H1 (cell line): ENCODE data around the gene PMEPA1. TPM values are rescaled to one million over a fixed set of nuclear protein-coding genes. Genes with fewer than 3 reads are reported as not detected.

Experiments
- CTCF ChIA-PET: fragments of 300-600 bp; sonication (Branson Sonifier 250); formaldehyde crosslinking; loops from one replicate; lab custom pipeline; 2021; ENCODE audit not compliant: partially characterized antibody; lab: Charles Lee
- POLR2A ChIA-PET: fragments of 300-600 bp; sonication (Branson Sonifier 250); formaldehyde crosslinking; loops from one replicate; lab custom pipeline; 2021; ENCODE audit warnings: inconsistent platforms; ENCODE audit not compliant: partially characterized antibody; lab: Charles Lee
- DNase-seq, 2 experiments: peaks; one replicate each; pipeline versions ENCODE4 v3.0.0 to v3.0.0-alpha.2; 2010 to 2022; ENCODE audit warnings: low spot score in 2 of 2, low read depth in 1 of 2, mixed read lengths in 1 of 2
- FAIRE-seq: peaks from 2 replicates; lab custom pipeline; 2011; peaks lifted over from hg19 to GRCh38; lab: Jason Lieb, UNC
- H2AFZ ChIP-seq: 2 replicates; pipeline ENCODE4 v1.8.1; 2012; ENCODE audit warnings: low read length, inconsistent platforms
- H2AK5ac ChIP-seq: 2 replicates; pipeline ENCODE4 v1.6.1; 2013; ENCODE audit warnings: low read depth, low read length
- H2BK120ac ChIP-seq: replicated peaks from 2 replicates; pipeline ENCODE3; 2013; ENCODE audit warnings: low read depth, low read length, inconsistent platforms
- H2BK12ac ChIP-seq: 2 replicates; pipeline ENCODE4 v1.6.1; 2013; ENCODE audit warnings: low read depth, low read length
- H2BK15ac ChIP-seq: 2 replicates; pipeline ENCODE4 v1.6.1; 2013; ENCODE audit warnings: low read length
- H2BK20ac ChIP-seq: 2 replicates; pipeline ENCODE4 v1.6.1; 2013; ENCODE audit warnings: low read length
- H2BK5ac ChIP-seq: 2 replicates; pipeline ENCODE4 v1.6.1; 2013; ENCODE audit warnings: low read depth, low read length
- H3K14ac ChIP-seq: 2 replicates; pipeline ENCODE4 v1.6.1; 2013; ENCODE audit warnings: inconsistent platforms; ENCODE audit not compliant: insufficient read length
- H3K18ac ChIP-seq: 2 replicates; pipeline ENCODE4 v1.6.1; 2013; ENCODE audit warnings: low read length; ENCODE audit errors: extremely low read depth
- H3K23ac ChIP-seq: 2 replicates; pipeline ENCODE4 v1.6.1; 2013; ENCODE audit warnings: inconsistent platforms; ENCODE audit not compliant: insufficient read length
- H3K23me2 ChIP-seq: 2 replicates; pipeline ENCODE4 v1.6.1; 2013; ENCODE audit warnings: low read depth, low read length
- H3K27ac ChIP-seq: 2 replicates; pipeline ENCODE4 v1.6.1; 2011; ENCODE audit warnings: low read depth, low read length, inconsistent platforms
- H3K27me3 ChIP-seq, 4 experiments: replicated peaks in 1 of 4; 1 replicate in 1 of 4; 2 replicates in 3 of 4; pipeline versions ENCODE4 v1.6.1 to v1.8.1; 2011 to 2013; ENCODE audit warnings: low read length in 3 of 4, mild to moderate bottlenecking in 3 of 4, inconsistent platforms in 2 of 4, mixed read lengths in 2 of 4, moderate library complexity in 1 of 4; ENCODE audit not compliant: control insufficient read depth in 3 of 4, insufficient read depth in 3 of 4; ENCODE audit errors: extremely low read depth in 1 of 4
- H3K36me3 ChIP-seq, 4 experiments: 2 replicates each; pipeline versions ENCODE4 v1.6.1 to v1.8.1; 2011 to 2013; ENCODE audit warnings: mild to moderate bottlenecking in 4 of 4, low read length in 3 of 4, moderate library complexity in 2 of 4, control low read depth in 1 of 4, inconsistent platforms in 1 of 4; ENCODE audit not compliant: insufficient read depth in 4 of 4, control insufficient read depth in 2 of 4
- H3K4ac ChIP-seq: replicated peaks from 2 replicates; pipeline ENCODE3; 2013; ENCODE audit warnings: low read length, low read depth, mixed read lengths, inconsistent platforms; ENCODE audit not compliant: insufficient read length
- H3K4me1 ChIP-seq, 4 experiments: replicated peaks in 1 of 4; 1 replicate in 1 of 4; 2 replicates in 3 of 4; pipeline versions ENCODE4 v1.6.1 to v1.8.1; 2011 to 2013; ENCODE audit warnings: low read length in 3 of 4, inconsistent platforms in 2 of 4, mixed read lengths in 1 of 4; ENCODE audit not compliant: insufficient read depth in 4 of 4, control insufficient read depth in 3 of 4
- H3K4me2 ChIP-seq, 2 experiments: 2 replicates each; pipeline versions ENCODE4 v1.6.1 to v1.8.1; 2011 to 2013; ENCODE audit warnings: low read depth in 2 of 2, low read length in 2 of 2, control low read depth in 1 of 2, inconsistent platforms in 1 of 2, mild to moderate bottlenecking in 1 of 2; ENCODE audit not compliant: insufficient read depth in 1 of 2
- H3K4me3 ChIP-seq, 4 experiments: fragments of 200-600, 300-600 bp in 1 of 4; sonication (generic), shearing (Covaris generic), sonication (Bioruptor Twin) in 1 of 4; 2 replicates each; pipeline versions ENCODE4 v1.5.1 to v1.8.1; 2011 to 2016; ENCODE audit warnings: low read length in 4 of 4, low read depth in 3 of 4, control low read depth in 2 of 4, inconsistent platforms in 2 of 4, mild to moderate bottlenecking in 2 of 4, mixed read lengths in 1 of 4, moderate library complexity in 1 of 4; ENCODE audit not compliant: insufficient read depth in 2 of 4; ENCODE audit errors: extremely low read depth in 1 of 4
- H3K56ac ChIP-seq: replicated peaks from 2 replicates; pipeline ENCODE3; 2013; ENCODE audit warnings: low read depth, mild to moderate bottlenecking, mixed read lengths, low read length, inconsistent platforms; ENCODE audit not compliant: insufficient read length
- H3K79me1 ChIP-seq: 2 replicates; pipeline ENCODE4 v1.6.1; 2013; ENCODE audit warnings: low read depth, low read length, control low read depth
- H3K79me2 ChIP-seq, 2 experiments: 2 replicates each; pipeline versions ENCODE4 v1.6.1 to v1.8.1; 2012 to 2013; ENCODE audit warnings: low read length in 2 of 2, mild to moderate bottlenecking in 2 of 2, inconsistent platforms in 1 of 2; ENCODE audit not compliant: insufficient read depth in 2 of 2, control insufficient read depth in 1 of 2
- H3K9ac ChIP-seq, 4 experiments: replicated peaks in 1 of 4; 1 replicate in 1 of 4; 2 replicates in 3 of 4; pipeline versions ENCODE4 v1.6.1 to v1.8.1; 2011 to 2013; ENCODE audit warnings: low read depth in 3 of 4, low read length in 3 of 4, control low read depth in 2 of 4, mild to moderate bottlenecking in 2 of 4, moderate library complexity in 2 of 4, inconsistent platforms in 1 of 4; ENCODE audit errors: extremely low read depth in 1 of 4
- H3K9me3 ChIP-seq, 2 experiments: 2 replicates each; pipeline versions ENCODE4 v1.6.1 to v1.8.1; 2012 to 2013; ENCODE audit warnings: mild to moderate bottlenecking in 2 of 2, moderate library complexity in 2 of 2, control low read depth in 1 of 2, inconsistent platforms in 1 of 2, low read depth in 1 of 2, low read length in 1 of 2, mixed read lengths in 1 of 2; ENCODE audit not compliant: insufficient read depth in 2 of 2
- H4K20me1 ChIP-seq, 2 experiments: replicated peaks in 1 of 2; 2 replicates each; pipeline versions ENCODE3 to v1.8.1; 2011 to 2013; ENCODE audit warnings: inconsistent platforms in 2 of 2, low read length in 2 of 2, mild to moderate bottlenecking in 1 of 2; ENCODE audit not compliant: insufficient read depth in 2 of 2, control insufficient read depth in 1 of 2
- H4K5ac ChIP-seq: 2 replicates; pipeline ENCODE4 v1.6.1; 2013; ENCODE audit warnings: low read length, low read depth, mixed read lengths, inconsistent platforms; ENCODE audit not compliant: insufficient read length
- H4K8ac ChIP-seq: 2 replicates; pipeline ENCODE4 v1.8.0; 2013; ENCODE audit warnings: mild to moderate bottlenecking, moderate library complexity, low read length, inconsistent platforms; ENCODE audit not compliant: insufficient read depth; ENCODE audit errors: extremely low read depth
- H4K91ac ChIP-seq: replicated peaks from 2 replicates; pipeline ENCODE3; 2013; ENCODE audit warnings: low read length, mixed read lengths, inconsistent platforms; ENCODE audit not compliant: insufficient read length
- ASH2L ChIP-seq: fragments of 200-600, 300-600 bp; sonication (generic); IDR thresholded peaks from one replicate; pipeline ENCODE4 v1.7.1; 2017; ENCODE audit warnings: low read length
- BACH1 ChIP-seq: IDR thresholded peaks from 2 replicates; pipeline ENCODE4 v1.6.1; 2012; ENCODE audit warnings: low read length, improper control_type of control experiment
- CHD2 ChIP-seq: IDR thresholded peaks from 2 replicates; pipeline ENCODE4 v1.6.1; 2012; ENCODE audit warnings: low read length, improper control_type of control experiment
- CTBP2 ChIP-seq: IDR thresholded peaks from 2 replicates; pipeline ENCODE4 v1.7.0; 2011; ENCODE audit warnings: borderline replicate concordance, mild to moderate bottlenecking, moderate library complexity, mixed read lengths, low read length; ENCODE audit not compliant: insufficient read depth, insufficient read length
- FOSL1 ChIP-seq: IDR thresholded peaks from 2 replicates; pipeline ENCODE4 v1.6.1; 2011; ENCODE audit warnings: mild to moderate bottlenecking, low read depth, low read length, moderate library complexity; ENCODE audit not compliant: insufficient read depth
- GABPA ChIP-seq: IDR thresholded peaks from 2 replicates; pipeline ENCODE4 v1.6.1; 2011; ENCODE audit warnings: mild to moderate bottlenecking, low read length, moderate library complexity, borderline replicate concordance; ENCODE audit not compliant: insufficient read depth
- GTF2F1 ChIP-seq: IDR thresholded peaks from 2 replicates; pipeline ENCODE4 v1.6.1; 2012; ENCODE audit warnings: low read depth, low read length, improper control_type of control experiment, borderline replicate concordance
- KDM1A ChIP-seq: fragments of 200-600, 300-600 bp; sonication (generic); IDR thresholded peaks from 2 replicates; pipeline ENCODE4 v1.7.1; 2016; ENCODE audit warnings: mild to moderate bottlenecking, low read length, borderline replicate concordance
- KDM4A ChIP-seq: IDR thresholded peaks from one replicate; pipeline ENCODE4 v1.7.1; 2012; ENCODE audit warnings: low read depth, mild to moderate bottlenecking, moderate library complexity, low read length, inconsistent platforms; ENCODE audit not compliant: severe bottlenecking
- RAD21 ChIP-seq, 2 experiments: IDR thresholded peaks in 1 of 2; conservative IDR thresholded peaks in 1 of 2; 2 replicates each; pipeline ENCODE4 v1.6.1; 2011; ENCODE audit warnings: low read depth in 2 of 2, low read length in 2 of 2, improper control_type of control experiment in 1 of 2, inconsistent platforms in 1 of 2, mild to moderate bottlenecking in 1 of 2, moderate library complexity in 1 of 2
- RNF2 ChIP-seq: fragments of 200-900, 300-1000 bp; sonication (generic); IDR thresholded peaks from 2 replicates; pipeline ENCODE4 v1.7.1; 2016; ENCODE audit warnings: borderline replicate concordance, low read depth, mild to moderate bottlenecking, antibody characterized with exemption, low read length; ENCODE audit not compliant: poor library complexity, severe bottlenecking; ENCODE audit errors: missing control alignments
- TAF7 ChIP-seq: optimal IDR thresholded peaks from 2 replicates; pipeline ENCODE3; 2011; ENCODE audit warnings: low read depth, mild to moderate bottlenecking, inconsistent platforms, low read length, moderate library complexity, borderline replicate concordance
- ZNF274 ChIP-seq: IDR thresholded peaks from 2 replicates; pipeline ENCODE4 v1.7.0; 2012; ENCODE audit warnings: low read length, borderline replicate concordance; ENCODE audit errors: extremely low read depth
- WGBS, 2 experiments: shearing (Covaris generic) in 1 of 2; methylation state at CpG; one replicate each; pipeline versions ENCODE4 v1.1.6 to v1.1.7; 2013 to 2015; ENCODE audit warnings: low lambda C conversion rate in 2 of 2, mixed read lengths in 2 of 2, inconsistent platforms in 1 of 2, low coverage in 1 of 2, missing lambda C conversion rate in 1 of 2; ENCODE audit not compliant: insufficient replicate concordance in 2 of 2, insufficient coverage in 1 of 2, insufficient read length in 1 of 2; ENCODE audit errors: extremely low coverage in 1 of 2, missing lambda C conversion rate in 1 of 2; 5-methylcytosine and 5-hydroxymethylcytosine counted together
- polyA plus RNA-seq, 7 experiments: library from polyadenylated mRNA; depleted of rRNA in 3 of 7; stranded (reverse) in 5 of 7; unstranded in 2 of 7; fragments of >200 nt in 5 of 7; fragments of 200-250 nt in 2 of 7; gene quantifications; 1 replicate in 5 of 7; 2 replicates in 1 of 7; 4 replicates in 1 of 7; pipeline versions ENCODE4 v1.2.1 to v1.2.3, GENCODE V29; 2011 to 2013; ENCODE audit warnings: missing spikeins in 2 of 7, mixed read lengths in 2 of 7
- total RNA-seq: library from RNA; stranded (reverse); fragmentation: NEBNext Ultra II Directional; extraction: Animal tissue kit (Norgen Biotek cat#: 25700); gene quantifications from 2 replicates; pipeline ENCODE4 v1.2.1, GENCODE V29; 2021

The PMEPA1 gene
- total and polyA plus RNA-seq, 2 of the 8 experiments (the other 6 are each of a cell fraction or from before 2014, with no cell fraction given), result 12.7 to 20.5 TPM

GRCh38 chr20:57719951-57720350 lies 10.1 kb upstream of the PMEPA1 start:
- no peak overlapping the region; the same call in 1 of the 2 replicates for H2BK12ac ChIP-seq
- H2AFZ ChIP-seq, result no peak overlapping the region
- no peak overlapping the region for H3K9ac ChIP-seq
- H3K56ac ChIP-seq, result no peak overlapping the region
- H3K23me2 ChIP-seq, result peaks cover 4% of the 10 kb centered on the region; the same call in 1 of the 2 replicates
- H4K5ac ChIP-seq, result no peak overlapping the region
- no peak overlapping the region for H2BK5ac ChIP-seq
- no peak overlapping the region for H2BK120ac ChIP-seq
- H4K8ac ChIP-seq, result no peak overlapping the region
- H3K4me2 ChIP-seq, result no peak overlapping the region; a peak in 1 of 4 replicates
- H3K23ac ChIP-seq, result no peak overlapping the region
- no peaks in the 10 kb centered on the region for H3K79me1 ChIP-seq
- H3K36me3 ChIP-seq, result no peaks in the 10 kb centered on the region
- H3K27me3 ChIP-seq, result peaks cover 0 to 4% (median 2%) of the 10 kb centered on the region in 4 experiments; a peak in 2 of 7 replicates
- H3K4me1 ChIP-seq, result peaks cover 0 to 3% (median 1%) of the 10 kb centered on the region in 4 experiments; a peak in 5 of 7 replicates
- H2BK20ac ChIP-seq, result no peak overlapping the region
- 84% methylated on average over 4 of the region's 4 CpGs; no CpG with 5 or more reads in 1 of the 2 experiments for WGBS, 2 experiments
- no peak overlapping the region for H2BK15ac ChIP-seq
- no peak overlapping the region for H3K4ac ChIP-seq
- no peak overlapping the region for H3K27ac ChIP-seq
- no peak for DNase-seq
- no peaks in the 10 kb centered on the region for H3K79me2 ChIP-seq
- POLR2A ChIA-PET, result interaction anchor here (3.0 kb wide), 1 partner anchor 9 kb away, joined by 10 read pairs; the partner anchor contains the start of gene PMEPA1
- no peak overlapping the region for H3K14ac ChIP-seq
- H4K20me1 ChIP-seq, result no peaks in the 10 kb centered on the region
- H3K4me3 ChIP-seq, result no peak overlapping the region
- no peak overlapping the region for H4K91ac ChIP-seq
- no peak overlapping the region for H3K18ac ChIP-seq
- peak overlapping the region; percentile 85 for H2AK5ac ChIP-seq
- no peak for FAIRE-seq
- CTCF ChIA-PET, result interaction anchor here (0.6 to 1.7 kb wide), 8 partner anchors 26 to 367 kb away, joined by 3 to 6 read pairs (median 3); no protein-coding TSS in a partner anchor
- H3K9me3 ChIP-seq, result no peaks in the 10 kb centered on the region
- TF ChIP-seq RNF2 (no peak), FOSL1 (no peak), RAD21 (IDR thresholded peaks at IDR 0.05 in 1 of 2, conservative IDR thresholded peaks at IDR 0.05 in 1 of 2; ENCODE audit: low read depth in 2 of 2, low read length in 2 of 2) (no peak), ZNF274 (no peak), ASH2L (no peak), CHD2 (no peak), TAF7 (no peak), BACH1 (no peak), KDM1A (no peak), CTBP2 (no peak), GTF2F1 (no peak), GABPA (no peak), KDM4A (no peak)
